ENCODE results near the gene CR1. TPM values are rescaled to one million over a fixed set of nuclear protein-coding genes. Genes with fewer than 3 reads are reported as not detected.

CR1 gene
- total and polyA plus RNA-seq, 2 experiments from 2014 or later, result 0.65 to 0.76 TPM

GRCh38 chr1:207454046-207454964 lies 41.7 kb upstream of the CR1 start, which contains the start of gene CR2:
Gene CR2 (plus strand): TSS chr1:207454328. CDS start chr1:207454419, 91 bp downstream.
- TF ChIP-seq JUNB (IDR thresholded peaks at IDR 0.05; ENCODE audit: unreplicated experiment), result no peak
- TF ChIP-seq NANOG (IDR thresholded peaks at IDR 0.05; ENCODE audit: borderline replicate concordance), result no peak
- no peak for TF ChIP-seq EZH2 (IDR thresholded peaks at IDR 0.05; ENCODE audit: low read depth, unreplicated experiment)
- TF ChIP-seq ETS1 (IDR thresholded peaks at IDR 0.05), result no peak
- no peak for TF ChIP-seq ZNF331 (CRISPR knock-in tag; IDR thresholded peaks at IDR 0.05; ENCODE audit: low read depth)
- TF ChIP-seq STAT1 (IDR thresholded peaks at IDR 0.05; ENCODE audit: unreplicated experiment), result no peak
- TF ChIP-seq CREB1 (CRISPR knock-in tag; IDR thresholded peaks at IDR 0.05; ENCODE audit: low read depth), result peak; percentile 74
- TF ChIP-seq, protein P1, sequence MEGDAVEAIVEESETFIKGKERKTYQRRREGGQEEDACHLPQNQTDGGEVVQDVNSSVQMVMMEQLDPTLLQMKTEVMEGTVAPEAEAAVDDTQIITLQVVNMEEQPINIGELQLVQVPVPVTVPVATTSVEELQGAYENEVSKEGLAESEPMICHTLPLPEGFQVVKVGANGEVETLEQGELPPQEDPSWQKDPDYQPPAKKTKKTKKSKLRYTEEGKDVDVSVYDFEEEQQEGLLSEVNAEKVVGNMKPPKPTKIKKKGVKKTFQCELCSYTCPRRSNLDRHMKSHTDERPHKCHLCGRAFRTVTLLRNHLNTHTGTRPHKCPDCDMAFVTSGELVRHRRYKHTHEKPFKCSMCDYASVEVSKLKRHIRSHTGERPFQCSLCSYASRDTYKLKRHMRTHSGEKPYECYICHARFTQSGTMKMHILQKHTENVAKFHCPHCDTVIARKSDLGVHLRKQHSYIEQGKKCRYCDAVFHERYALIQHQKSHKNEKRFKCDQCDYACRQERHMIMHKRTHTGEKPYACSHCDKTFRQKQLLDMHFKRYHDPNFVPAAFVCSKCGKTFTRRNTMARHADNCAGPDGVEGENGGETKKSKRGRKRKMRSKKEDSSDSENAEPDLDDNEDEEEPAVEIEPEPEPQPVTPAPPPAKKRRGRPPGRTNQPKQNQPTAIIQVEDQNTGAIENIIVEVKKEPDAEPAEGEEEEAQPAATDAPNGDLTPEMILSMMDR (conservative IDR thresholded peaks at IDR 0.05; ENCODE audit: low read depth in 2 of 2), result peak; percentile 56 to 76
- peak; percentile 51 for TF ChIP-seq POLR2AphosphoS5 (IDR thresholded peaks at IDR 0.05; ENCODE audit: low read depth)
- peaks cover 3% of the 10 kb centered on the region; the same call in 2 of the 3 replicates for H3K4me1 Mint-ChIP-seq
- Histone ChIP-seq H3K4me2 (peak within 1 kb of the TSS; percentile 96), H3K4me1 (ENCODE audit: insufficient read depth) (no peaks in the 10 kb centered on the region; the same call in 1 of the 2 replicates), H3K4me3 (peak within 1 kb of the TSS; percentile 75), H2AFZ (peak within 1 kb of the TSS; percentile 88), H3K27me3 (ENCODE audit: insufficient read depth) (peaks cover 46% of the 10 kb centered on the region), H3F3A (replicated peaks; ENCODE audit: low read depth) (no peaks in the 10 kb centered on the region), H4K20me1 (replicated peaks; ENCODE audit: insufficient read depth) (no peaks in the 10 kb centered on the region), H3K27ac (ENCODE audit: low read depth) (no peak within 1 kb of the TSS), H3K79me2 (replicated peaks; ENCODE audit: insufficient read depth) (no peaks in the 10 kb centered on the region), H3K36me3 (ENCODE audit: insufficient read depth) (no peaks in the 10 kb centered on the region), H3K9me2 (ENCODE audit: insufficient read depth) (no peaks in the 10 kb centered on the region)
- peak within 1 kb of the TSS; percentile 70 for H3K4me3 Mint-ChIP-seq
- ATAC-seq (peak; percentile 98), DNase-seq (ENCODE audit: low spot score) (peak; percentile 93)
- peaks cover 10% of the 10 kb centered on the region for H3K27me3 Mint-ChIP-seq (ENCODE audit: insufficient read depth, low read depth, poor library complexity)
- no peaks in the 10 kb centered on the region for H3K36me3 Mint-ChIP-seq (ENCODE audit: low read depth)
- no peaks in the 10 kb centered on the region for H3K9me3 Mint-ChIP-seq
- H3K27ac Mint-ChIP-seq, result no peak within 1 kb of the TSS

DNA sequence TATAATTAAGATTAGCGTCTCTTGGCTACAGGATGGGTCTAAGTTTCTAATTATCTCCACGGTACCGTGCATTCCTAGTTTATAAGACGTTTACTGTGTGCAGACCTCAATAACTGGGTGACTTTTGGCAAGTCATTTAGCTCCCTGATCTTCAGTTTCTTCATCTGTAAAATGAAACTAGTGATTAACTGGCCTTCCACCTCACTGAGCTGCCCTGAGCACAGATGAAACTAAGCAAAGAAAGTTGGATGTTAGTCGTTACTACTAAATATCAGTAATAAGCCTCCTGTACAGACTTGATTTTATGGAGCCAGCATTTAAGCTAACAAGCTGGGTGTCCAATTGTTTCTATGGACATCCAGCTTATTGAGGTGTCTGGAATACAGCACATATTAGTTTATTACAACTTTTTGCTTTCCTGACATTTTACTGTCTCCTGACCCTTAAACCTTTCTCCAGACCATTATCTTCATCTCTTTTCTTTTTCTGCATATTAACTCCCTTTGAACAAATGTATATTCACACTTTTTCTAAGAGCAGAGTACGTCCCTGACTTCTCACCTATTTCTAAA lies 40.7 kb upstream of the CR1 start:
- Histone ChIP-seq H4K20me1 (replicated peaks; ENCODE audit: insufficient read depth) (no peaks in the 10 kb centered on the region), H3K79me2 (replicated peaks; ENCODE audit: insufficient read depth) (no peaks in the 10 kb centered on the region), H2AFZ (peak overlapping the region; percentile 88), H3K27me3 (ENCODE audit: insufficient read depth) (peaks cover 46% of the 10 kb centered on the region), H3K27ac (ENCODE audit: low read depth) (no peak overlapping the region), H3K9me2 (ENCODE audit: insufficient read depth) (no peaks in the 10 kb centered on the region), H3K4me3 (peak overlapping the region; percentile 75), H3K36me3 (ENCODE audit: insufficient read depth) (no peaks in the 10 kb centered on the region), H3K4me2 (peak overlapping the region; percentile 96), H3K4me1 (ENCODE audit: insufficient read depth) (no peaks in the 10 kb centered on the region; the same call in 1 of the 2 replicates), H3F3A (replicated peaks; ENCODE audit: low read depth) (no peaks in the 10 kb centered on the region)
- H3K36me3 Mint-ChIP-seq (ENCODE audit: low read depth), result no peaks in the 10 kb centered on the region
- DNase-seq (ENCODE audit: low spot score) (no peak), ATAC-seq (no peak)
- H3K4me3 Mint-ChIP-seq, result peak overlapping the region; percentile 70
- H3K4me1 Mint-ChIP-seq, result peaks cover 3% of the 10 kb centered on the region; the same call in 2 of the 3 replicates
- no peaks in the 10 kb centered on the region for H3K9me3 Mint-ChIP-seq
- H3K27ac Mint-ChIP-seq, result no peak overlapping the region
- H3K27me3 Mint-ChIP-seq (ENCODE audit: insufficient read depth, low read depth, poor library complexity), result peaks cover 10% of the 10 kb centered on the region
- TF ChIP-seq, protein P2, sequence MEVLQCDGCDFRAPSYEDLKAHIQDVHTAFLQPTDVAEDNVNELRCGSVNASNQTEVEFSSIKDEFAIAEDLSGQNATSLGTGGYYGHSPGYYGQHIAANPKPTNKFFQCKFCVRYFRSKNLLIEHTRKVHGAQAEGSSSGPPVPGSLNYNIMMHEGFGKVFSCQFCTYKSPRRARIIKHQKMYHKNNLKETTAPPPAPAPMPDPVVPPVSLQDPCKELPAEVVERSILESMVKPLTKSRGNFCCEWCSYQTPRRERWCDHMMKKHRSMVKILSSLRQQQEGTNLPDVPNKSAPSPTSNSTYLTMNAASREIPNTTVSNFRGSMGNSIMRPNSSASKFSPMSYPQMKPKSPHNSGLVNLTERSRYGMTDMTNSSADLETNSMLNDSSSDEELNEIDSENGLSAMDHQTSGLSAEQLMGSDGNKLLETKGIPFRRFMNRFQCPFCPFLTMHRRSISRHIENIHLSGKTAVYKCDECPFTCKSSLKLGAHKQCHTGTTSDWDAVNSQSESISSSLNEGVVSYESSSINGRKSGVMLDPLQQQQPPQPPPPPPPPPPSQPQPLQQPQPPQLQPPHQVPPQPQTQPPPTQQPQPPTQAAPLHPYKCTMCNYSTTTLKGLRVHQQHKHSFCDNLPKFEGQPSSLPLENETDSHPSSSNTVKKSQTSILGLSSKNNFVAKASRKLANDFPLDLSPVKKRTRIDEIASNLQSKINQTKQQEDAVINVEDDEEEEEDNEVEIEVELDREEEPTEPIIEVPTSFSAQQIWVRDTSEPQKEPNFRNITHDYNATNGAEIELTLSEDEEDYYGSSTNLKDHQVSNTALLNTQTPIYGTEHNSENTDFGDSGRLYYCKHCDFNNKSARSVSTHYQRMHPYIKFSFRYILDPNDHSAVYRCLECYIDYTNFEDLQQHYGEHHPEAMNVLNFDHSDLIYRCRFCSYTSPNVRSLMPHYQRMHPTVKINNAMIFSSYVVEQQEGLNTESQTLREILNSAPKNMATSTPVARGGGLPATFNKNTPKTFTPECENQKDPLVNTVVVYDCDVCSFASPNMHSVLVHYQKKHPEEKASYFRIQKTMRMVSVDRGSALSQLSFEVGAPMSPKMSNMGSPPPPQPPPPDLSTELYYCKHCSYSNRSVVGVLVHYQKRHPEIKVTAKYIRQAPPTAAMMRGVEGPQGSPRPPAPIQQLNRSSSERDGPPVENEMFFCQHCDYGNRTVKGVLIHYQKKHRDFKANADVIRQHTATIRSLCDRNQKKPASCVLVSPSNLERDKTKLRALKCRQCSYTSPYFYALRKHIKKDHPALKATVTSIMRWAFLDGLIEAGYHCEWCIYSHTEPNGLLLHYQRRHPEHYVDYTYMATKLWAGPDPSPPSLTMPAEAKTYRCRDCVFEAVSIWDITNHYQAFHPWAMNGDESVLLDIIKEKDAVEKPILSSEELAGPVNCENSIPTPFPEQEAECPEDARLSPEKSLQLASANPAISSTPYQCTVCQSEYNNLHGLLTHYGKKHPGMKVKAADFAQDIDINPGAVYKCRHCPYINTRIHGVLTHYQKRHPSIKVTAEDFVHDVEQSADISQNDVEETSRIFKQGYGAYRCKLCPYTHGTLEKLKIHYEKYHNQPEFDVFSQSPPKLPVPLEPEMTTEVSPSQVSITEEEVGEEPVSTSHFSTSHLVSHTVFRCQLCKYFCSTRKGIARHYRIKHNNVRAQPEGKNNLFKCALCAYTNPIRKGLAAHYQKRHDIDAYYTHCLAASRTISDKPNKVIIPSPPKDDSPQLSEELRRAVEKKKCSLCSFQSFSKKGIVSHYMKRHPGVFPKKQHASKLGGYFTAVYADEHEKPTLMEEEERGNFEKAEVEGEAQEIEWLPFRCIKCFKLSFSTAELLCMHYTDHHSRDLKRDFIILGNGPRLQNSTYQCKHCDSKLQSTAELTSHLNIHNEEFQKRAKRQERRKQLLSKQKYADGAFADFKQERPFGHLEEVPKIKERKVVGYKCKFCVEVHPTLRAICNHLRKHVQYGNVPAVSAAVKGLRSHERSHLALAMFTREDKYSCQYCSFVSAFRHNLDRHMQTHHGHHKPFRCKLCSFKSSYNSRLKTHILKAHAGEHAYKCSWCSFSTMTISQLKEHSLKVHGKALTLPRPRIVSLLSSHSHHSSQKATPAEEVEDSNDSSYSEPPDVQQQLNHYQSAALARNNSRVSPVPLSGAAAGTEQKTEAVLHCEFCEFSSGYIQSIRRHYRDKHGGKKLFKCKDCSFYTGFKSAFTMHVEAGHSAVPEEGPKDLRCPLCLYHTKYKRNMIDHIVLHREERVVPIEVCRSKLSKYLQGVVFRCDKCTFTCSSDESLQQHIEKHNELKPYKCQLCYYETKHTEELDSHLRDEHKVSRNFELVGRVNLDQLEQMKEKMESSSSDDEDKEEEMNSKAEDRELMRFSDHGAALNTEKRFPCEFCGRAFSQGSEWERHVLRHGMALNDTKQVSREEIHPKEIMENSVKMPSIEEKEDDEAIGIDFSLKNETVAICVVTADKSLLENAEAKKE (CRISPR knock-in tag; IDR thresholded peaks at IDR 0.05), result no peak
- TF ChIP-seq STAT1 (IDR thresholded peaks at IDR 0.05; ENCODE audit: unreplicated experiment) (no peak), ZNF114 (CRISPR knock-in tag; IDR thresholded peaks at IDR 0.05) (no peak)

All from GM23338 (cell line).